ENCODE measurements around the gene GATAD1. TPM values are rescaled to one million over a fixed set of nuclear protein-coding genes. Genes with fewer than 3 reads are reported as not detected.

Gene GATAD1
- total RNA-seq, 4 donors from 2014 or later: 42.9 to 61.8 (median 54.1) TPM

DNA sequence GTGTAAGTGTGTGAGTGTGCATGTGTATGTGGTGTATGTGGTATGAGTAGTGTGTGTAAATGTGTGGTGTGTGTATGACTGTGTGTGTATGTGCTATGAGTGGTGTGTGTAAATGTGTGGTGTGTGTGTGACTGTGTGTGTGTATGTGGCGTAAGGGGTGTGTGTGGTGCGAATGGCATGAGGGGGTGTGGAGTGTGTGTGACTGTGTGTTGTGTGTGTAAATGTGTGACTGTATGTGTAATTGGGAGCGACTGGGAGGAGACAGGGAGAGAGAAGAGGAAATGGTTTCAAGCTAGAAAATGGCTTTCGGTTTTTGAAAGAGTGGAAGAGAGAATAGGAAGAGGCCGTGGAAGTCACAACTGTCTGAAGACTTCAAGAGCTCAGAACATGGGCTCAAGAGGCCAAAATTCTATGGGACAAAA lies 23.6 kb upstream of the GATAD1 start:
- TF ChIP-seq, protein P1, sequence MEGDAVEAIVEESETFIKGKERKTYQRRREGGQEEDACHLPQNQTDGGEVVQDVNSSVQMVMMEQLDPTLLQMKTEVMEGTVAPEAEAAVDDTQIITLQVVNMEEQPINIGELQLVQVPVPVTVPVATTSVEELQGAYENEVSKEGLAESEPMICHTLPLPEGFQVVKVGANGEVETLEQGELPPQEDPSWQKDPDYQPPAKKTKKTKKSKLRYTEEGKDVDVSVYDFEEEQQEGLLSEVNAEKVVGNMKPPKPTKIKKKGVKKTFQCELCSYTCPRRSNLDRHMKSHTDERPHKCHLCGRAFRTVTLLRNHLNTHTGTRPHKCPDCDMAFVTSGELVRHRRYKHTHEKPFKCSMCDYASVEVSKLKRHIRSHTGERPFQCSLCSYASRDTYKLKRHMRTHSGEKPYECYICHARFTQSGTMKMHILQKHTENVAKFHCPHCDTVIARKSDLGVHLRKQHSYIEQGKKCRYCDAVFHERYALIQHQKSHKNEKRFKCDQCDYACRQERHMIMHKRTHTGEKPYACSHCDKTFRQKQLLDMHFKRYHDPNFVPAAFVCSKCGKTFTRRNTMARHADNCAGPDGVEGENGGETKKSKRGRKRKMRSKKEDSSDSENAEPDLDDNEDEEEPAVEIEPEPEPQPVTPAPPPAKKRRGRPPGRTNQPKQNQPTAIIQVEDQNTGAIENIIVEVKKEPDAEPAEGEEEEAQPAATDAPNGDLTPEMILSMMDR (IDR thresholded peaks at IDR 0.05; ENCODE audit: low read depth): no peak

DNA sequence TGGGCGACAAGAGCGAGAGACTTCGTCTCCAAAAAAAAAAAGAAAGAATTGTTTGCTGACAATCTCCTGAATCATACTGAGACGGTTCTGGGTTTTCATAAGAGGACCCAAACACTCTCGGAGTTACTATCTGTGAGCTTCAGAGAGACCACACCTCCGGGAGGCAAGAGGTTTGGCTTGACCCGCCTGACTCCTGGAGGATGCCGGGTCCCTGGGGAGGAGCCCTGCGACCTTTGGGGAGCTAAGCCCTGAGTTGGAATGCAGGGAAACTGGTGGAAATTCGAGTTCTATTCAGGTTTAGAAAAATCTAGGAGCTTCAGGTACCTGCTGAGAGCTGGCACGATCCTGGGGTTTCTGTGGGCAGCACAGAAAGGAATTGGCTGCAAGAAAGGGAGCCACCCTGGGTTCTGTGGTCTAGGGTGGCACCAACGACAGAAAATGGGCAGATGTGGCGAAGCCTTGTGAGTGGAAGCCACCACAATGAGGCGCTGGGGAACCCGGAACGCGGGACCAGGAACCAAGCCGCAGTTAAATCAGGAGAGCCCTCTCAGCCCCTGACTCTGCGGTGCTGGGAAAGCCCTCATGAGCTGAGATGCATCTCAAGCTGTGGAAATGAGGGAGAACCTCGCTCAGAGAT lies 21.9 kb upstream of the GATAD1 start:
- TF ChIP-seq, protein P1 (IDR thresholded peaks at IDR 0.05; ENCODE audit: low read depth): no peak

DNA sequence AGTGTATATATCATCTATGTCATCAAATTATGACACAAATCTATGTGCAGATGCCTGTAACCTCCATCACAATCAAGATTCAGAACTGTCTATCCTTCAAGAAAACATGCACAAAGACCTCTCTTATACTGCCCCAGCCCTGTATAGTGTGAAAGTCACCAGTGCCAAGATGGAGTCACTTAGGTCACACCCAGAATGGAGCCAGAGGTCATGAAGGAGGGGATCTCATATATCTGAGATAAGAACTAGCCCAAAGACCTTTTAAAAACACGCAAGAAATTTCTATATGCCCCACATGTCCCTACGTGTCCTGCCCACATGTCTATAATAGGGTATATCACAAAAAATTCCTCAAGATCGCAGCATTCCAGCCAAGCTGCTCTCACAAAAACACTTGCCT lies 20.1 kb upstream of the GATAD1 start:
- TF ChIP-seq, protein P1 (IDR thresholded peaks at IDR 0.05; ENCODE audit: low read depth): no peak

DNA sequence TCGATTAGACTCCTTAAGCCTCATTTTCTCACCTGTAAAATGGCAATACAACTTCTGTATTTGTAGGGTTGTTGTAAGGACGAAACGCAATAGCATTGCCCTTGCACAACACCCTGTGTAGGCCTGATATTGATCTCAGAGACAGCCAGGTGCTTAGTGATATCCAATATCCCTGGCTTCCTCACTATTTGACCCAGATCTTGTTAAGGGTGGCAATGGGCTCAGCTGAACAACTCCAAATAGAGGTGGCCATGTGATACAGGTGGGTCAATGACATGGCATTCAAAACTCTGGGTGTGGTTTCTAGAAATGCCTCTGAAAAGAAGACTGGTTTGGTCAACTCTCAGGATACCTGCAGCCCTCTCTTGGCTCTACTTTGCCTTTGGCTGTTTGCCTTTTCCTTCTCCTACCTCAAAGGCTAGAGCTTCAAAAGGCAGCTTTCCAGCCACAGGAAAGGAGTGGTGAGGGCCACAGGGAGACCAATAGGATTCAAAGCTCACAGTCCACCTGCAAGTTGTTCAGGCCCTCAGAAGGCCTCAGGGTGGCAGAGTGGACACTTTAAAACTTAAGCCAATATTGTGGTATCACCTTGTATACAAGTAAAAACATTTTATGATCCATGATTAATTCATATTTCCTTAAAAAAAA lies 14.9 kb upstream of the GATAD1 start:
- TF ChIP-seq, protein P1 (IDR thresholded peaks at IDR 0.05; ENCODE audit: low read depth): no peak

DNA sequence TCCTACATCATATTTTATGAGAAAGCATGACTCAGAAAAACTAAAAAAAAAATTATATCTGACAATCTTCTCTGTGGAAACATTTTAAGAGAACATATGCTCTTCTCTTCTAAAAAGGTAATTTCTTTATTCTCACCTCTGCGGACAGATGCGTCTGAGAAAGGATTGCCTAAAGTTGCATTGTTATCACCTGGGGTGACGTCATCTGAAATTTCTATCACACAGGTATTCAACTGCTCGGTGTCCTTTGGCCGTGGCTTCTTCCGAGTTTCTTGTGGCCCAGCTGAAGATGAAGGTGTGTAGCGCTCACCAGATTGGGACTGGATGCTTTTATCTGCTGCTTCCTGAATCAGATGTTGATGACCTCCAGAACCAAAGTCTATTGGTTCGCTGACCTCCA lies 14.3 kb upstream of the GATAD1 start:
- TF ChIP-seq, protein P1 (IDR thresholded peaks at IDR 0.05; ENCODE audit: low read depth): no peak

DNA sequence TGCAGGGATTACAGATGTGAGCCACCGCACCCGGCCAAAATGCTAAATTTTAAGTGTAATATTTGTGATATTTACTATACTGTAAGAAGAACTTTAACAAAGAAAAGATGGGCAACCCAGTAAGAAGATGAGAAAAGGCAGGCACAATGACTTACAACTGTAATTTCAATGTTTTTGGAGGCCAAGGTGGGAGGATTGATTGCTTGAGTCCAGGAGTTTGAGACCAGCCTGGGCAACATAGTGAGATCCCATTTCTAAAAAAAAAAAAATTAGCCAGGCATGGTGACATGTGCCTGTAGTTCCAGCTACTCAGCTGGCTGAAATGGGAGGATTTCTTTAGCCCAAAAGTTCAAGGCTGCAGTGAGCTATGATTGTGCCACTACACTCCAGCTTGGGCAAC lies 11.7 kb upstream of the GATAD1 start:
- TF ChIP-seq, protein P1 (IDR thresholded peaks at IDR 0.05; ENCODE audit: low read depth): no peak

DNA sequence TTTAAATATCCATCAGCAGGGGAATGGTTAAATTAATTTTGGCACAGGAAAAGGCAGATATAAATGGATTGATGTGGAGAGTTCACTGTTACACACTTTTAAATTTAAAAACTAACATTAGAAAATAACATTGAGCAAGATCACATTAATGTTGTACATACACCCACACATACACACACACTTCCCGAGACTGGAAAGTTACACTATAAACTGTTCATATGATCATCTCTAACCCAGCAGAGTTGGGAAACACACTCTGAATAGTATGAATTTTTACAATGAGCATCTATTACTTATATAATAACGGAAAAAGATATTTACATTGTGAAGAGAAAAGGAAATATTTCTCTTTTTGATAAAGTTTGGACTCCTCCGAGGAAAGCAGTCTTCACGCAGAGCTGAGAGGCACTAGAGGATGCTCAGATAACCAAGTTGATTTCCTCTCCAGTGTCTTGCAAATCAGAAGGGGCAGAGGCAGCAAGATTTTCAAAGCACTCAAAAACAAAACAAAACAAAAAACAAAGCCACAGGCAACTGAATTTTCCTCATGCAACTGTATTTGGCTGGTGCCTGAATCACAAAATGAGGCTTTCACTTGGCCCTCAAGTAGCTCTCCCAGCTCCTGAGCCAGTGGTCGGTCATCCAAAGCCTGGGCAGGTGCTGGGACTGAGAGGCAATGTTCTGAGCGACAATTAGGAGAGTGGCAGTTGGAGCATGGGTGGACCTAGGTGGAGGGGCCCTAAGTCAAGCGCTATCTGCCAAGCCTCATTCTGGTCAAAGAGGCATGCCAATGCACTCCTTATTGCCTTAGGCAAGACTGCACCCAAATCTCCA lies 10.5 kb upstream of the GATAD1 start:
- TF ChIP-seq, protein P1 (IDR thresholded peaks at IDR 0.05; ENCODE audit: low read depth): no peak
